Hepatic stellate cell (primary cell): ENCODE data around the gene VTA1.
A peak's percentile ranks its signal among the peaks of the same experiment; 100 is the strongest.
"Not testable (repeated sequence)": the region's sequence is repeated elsewhere in the genome, so short reads cannot be mapped to it uniquely, and the experiment has no call there.

ENCODE experiments used
- DNase-seq: peaks from one replicate; pipeline ENCODE4 v3.0.0; 2011; ENCODE audit warnings: low spot score

The VTA1 gene

DNA sequence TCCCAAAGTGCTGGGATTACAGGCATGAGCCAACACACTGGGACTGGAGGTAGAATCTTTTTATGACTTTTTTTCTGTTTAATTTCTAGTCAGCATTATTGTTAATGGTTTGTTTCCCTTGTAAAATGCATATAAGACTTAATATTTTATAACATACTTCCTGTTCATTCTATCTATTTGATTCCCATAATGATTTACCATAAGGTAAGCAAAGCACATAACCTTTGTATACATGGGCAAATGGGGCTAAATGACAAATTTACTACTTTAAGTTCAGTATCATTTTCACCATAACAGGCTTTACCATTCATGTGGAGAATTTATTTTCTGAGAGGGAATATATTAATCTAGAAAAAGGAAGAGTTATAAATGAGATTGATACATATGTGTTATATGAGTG lies 24.3 kb downstream of the VTA1 start:
- no peak for DNase-seq

DNA sequence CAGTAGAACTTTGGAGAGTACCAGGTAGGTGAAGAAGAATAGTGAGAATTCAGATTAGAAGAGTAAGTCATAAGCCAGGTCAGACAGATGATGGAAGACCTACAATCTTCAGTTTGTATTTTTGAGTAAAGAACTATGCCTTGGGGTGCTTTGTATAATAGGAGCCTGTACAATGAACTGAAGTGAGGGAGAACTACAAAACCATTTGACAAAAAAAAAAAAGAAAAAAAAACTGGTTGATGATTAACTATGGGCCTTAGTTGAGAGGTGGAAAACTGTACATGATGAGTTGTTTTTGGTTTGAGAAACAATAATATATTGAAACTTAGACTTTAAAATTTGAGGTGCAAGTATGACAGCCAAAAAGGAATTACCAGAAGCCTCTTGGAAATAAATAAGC lies 25.7 kb downstream of the VTA1 start:
- no peak for DNase-seq

DNA sequence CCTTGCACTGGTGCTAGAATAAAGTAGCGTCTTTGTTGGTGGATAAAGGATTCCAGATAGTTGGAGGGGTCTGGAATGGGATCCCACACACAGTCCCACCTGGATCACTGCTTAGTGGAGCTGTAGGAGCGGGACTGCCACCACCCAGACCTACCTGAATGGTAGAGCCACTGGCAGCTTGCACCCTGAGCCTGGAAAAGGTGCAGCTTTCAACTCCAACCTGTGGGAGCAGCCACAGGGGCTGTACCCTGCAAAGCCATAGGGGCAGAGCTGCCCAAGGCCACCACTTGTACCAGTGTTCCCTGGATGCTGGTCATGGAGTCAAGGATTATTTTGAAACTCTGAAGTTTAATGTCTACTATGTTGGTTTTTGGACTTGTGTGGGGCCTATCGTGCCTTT lies 26.9 kb downstream of the VTA1 start:
- DNase-seq = no peak

DNA sequence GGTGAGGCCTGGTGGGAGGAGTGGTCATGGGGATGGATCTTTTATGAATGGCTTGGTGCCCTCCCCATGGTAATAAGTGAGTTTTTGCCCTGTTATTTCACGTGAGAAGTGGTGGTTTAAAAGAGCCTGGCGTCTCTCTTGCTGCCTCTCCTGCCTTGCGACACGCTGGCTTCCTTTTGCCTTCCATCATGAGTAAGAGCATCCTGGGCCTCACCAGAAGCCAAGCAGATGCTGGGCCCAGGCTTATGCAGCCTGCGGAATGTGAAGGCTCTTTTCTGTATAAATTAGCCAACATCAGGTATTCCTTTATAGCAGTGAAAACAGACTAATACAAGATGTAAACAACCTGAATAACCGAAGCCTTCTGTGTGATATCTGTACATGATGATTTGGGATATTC lies 27.6 kb downstream of the VTA1 start:
- DNase-seq = no peak

DNA sequence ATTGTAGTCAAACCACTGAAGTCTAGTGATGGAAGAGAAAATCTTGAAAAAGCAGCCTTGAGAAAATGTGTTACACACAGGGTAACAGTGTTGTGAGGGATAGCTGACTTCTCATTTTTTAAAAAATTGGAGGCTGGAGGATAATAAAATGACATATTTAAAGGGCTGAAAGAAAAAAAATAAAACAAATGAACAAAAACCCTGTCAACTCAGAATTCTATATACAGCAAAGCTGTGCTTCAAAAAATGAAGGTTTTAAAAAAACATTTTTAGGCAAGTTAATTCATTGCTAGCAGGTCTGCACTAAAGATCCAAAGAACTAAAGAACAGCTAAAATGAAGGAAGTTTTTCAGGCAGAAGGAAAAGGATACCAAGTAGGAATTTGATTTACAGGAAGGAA lies 31.1 kb downstream of the VTA1 start:
- DNase-seq = no peak

DNA sequence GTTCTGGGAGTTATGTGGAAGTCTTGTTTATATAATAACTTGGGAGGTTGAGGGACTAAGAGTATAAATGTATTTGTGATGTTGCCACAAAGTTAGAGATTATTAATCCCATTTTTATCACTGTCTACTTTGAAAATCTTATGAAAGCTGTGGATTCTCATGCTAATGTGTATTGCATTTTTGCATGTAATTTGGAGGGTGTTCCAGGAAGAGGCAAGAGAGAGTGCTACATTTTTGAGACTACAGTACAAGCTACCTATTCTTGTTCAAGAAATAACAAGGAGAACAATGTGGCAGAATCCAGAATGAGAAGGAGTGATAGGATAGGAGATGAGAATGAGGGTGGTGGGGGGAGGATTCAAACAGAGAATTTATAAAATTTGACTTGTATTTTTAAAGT lies 34.9 kb downstream of the VTA1 start:
- DNase-seq = no peak

DNA sequence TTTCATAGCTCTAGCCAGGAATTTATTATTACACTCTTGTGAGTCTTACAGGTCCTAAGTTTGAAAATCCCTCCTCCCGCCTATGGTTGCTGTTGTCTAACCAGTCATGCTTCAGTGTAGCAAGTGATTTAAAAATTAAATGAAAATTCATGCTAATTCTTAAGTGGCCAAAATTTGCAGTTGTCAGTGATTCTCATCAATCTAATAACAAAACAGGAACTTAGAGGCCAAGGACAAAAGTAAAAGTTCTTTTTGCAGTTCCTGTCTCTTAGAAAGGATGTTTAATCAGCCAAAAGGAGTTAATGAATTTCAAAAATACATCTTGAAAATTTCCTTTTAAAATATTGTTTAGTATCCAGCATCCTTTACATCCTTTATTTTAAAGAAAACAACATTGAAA lies 36.3 kb downstream of the VTA1 start:
- no peak for DNase-seq

DNA sequence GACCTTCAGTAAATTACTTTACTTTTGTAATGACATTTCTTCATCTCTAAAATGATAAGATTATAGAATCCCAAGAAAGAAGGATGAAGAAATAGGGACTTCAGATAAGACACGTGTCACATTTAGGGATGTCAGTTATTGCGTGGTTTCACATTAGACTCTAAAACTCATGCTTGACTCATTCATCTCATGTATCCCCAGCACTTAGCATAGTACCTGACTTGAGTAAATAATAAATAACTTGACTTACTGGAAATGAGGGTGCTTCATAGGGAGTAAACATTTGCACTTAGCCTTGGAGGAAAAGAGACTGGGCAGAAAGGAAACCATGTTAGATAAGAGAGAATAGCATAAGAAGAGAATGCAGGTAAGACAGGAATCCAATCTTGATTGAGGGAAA lies 37.2 kb downstream of the VTA1 start:
- no peak for DNase-seq

DNA sequence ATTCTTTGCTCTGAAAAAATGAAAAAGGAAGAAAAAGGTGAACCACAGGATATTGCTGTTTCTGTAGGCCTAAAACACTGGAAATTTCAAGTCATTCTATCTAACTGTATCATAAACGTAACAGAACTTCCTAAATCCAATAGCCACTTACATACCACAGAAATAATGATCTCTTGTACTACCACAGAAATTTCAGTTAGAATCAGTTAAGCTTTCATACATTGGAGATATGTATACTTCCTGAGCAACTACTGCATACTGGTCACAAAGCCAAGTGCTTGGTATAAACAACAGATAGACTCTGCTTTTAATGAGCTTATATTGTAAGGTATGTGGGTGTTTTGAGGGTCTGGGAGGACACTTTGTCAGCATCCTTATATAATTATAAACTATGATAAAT lies 38.6 kb downstream of the VTA1 start:
- DNase-seq = no peak

DNA sequence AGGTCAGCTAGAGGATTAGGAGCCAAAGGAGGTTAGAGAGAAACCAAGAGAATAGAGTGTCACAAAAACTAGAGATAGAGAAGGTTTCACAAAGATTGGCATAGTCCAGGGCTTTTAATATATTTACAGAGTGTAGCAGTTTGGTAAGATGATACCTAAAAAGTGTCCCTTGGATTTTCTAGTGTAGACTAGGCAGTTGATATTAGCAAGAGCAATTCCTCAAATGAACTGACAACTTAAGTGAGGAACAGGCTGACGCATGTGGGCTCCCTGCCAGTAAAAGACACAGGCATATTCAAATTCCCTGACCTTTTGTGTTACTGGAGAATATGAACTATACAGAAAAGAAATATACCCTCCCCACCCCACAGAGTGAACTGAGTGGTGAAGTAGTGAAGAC lies 40.1 kb downstream of the VTA1 start:
- DNase-seq = no peak

DNA sequence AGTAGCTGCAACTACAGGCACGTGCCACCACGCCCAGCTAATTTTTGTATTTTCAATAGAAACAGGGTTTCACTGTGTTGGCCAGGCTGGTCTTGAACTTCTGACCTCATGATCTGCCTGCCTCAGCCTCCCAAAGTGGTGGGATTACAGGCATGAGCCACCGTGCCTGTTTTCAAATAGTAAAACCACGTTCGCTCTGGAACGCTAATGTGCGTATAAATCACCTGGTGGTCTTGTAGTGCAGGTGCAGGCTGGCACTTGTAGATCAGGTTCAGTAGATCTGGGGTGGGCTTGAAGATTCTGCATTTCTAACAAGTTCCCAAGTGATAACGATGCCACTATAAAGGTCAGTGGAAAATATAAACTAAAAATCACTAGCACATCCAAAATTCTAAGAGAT lies 41.3 kb downstream of the VTA1 start:
- not testable (repeated sequence) for DNase-seq

DNA sequence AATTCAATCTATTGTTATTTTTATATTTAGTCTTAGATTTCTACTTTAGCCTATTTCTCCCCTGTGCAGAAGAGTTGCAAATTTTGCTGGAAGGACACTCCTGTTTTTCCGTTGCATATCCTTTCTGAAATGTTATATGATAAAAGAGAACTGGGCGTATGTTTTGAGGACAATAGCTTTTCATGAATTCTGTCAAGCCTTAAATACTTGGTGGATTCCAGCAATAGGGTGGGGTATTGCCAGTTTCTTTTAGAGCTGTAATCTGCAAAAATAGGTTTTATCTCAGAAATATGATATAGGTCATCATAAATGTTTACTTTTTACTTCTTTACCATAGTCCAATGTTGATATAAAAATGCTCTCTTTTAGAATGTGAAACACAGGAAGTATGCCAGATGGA lies 42.0 kb downstream of the VTA1 start:
- no peak for DNase-seq

DNA sequence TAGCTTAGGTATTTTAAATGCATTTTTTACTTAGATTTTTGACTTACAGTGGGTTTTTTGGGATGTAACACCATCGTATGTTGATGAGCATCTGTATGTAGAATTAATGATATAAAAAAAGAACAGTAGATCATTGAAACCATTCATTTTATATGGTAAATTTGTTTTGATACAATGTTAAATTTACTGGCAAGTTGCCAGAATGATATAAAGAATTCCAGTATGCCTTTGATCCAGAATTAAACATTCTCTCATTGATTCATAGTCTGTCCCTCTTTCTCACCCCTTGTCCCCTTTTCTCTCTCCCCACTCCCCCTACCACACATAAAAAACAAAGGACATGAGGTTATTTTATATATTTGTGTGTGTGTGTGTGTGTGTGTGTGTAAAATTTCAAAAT lies 45.3 kb downstream of the VTA1 start:
- DNase-seq = no peak

DNA sequence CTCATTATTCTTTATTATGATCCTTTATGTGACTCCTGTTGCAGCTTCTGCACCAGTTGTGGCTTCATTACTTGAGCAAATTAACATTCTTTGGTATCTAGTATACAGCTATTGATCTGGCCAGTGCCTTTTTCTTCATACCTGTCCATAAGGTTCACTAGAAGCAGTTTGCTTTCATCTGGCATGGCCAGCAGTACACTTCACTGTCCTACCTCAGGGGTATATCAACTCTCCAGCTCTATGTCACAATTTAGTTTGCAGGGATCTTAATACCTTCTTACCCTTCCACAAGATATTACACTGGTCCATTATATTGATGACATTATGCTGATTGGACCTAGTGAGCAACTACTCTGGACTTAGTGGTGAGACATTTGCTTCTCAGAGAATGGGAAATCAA lies 46.6 kb downstream of the VTA1 start:
- no peak for DNase-seq

DNA sequence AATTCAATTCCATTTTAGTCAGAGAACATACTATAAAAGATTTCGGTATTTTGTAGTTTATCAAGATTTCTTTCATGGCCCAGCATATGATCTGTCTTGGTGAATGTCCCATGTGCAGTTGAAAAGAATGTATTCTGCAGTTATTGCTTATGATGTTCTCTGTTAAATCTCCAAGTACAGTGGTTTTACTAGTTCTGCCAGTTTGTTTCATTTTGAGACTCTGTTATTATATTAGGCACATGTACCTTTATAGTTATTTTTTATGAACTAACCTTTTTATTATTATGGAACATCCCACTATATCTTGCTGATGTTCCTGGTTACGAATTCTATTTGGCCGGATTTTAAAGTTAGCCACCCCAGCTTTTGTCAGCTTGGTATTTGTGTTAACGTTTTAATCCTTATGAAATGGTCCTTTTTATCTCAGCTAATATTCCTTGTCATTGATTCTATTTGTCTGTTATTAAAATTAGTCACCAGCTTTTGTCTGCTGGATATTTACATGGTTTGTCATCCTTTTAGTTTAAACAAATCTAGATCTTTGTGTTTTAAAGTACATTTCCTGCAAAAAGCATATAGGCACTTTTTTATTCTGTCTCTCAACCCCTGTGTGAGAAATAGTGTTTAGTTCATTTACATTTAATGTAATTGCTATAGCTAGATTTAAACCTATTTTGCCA lies 48.9 kb downstream of the VTA1 start:
- DNase-seq = peak; percentile 4

DNA sequence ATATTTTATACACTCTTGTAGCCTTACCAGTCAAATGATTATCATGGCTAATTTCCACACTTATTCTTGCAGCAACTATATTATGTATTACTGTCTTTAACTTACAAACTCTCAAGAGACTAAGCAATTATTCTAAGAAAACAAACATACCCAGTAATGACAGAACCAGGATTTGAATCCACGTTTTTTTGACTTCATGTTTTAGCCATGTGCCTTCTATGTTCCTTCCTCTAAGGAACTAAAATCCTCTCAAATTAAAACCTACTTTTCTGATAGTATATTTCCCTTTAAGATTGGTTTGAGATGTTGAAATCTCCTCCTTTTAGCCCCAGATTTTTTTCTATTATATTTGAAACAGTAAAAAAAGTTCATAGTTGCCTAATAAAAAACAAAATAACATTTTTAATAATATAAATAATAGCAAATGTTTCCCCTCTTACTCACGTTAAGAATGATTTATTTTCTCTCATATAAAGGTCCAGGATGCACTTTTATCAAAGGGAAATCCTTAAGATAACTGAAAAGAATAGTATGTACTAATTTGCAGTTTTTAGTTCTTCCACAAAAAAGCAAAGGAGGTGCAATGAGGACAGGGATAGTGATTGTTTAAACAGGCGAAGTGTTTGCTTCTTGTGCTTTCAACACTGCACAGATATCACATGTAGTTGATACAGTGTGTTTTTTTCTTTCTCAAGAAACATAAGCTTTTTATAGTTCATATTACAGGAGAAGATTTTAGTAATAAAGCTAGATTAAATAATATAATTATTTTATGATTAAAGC lies 54.0 kb downstream of the VTA1 start:
- no peak for DNase-seq

DNA sequence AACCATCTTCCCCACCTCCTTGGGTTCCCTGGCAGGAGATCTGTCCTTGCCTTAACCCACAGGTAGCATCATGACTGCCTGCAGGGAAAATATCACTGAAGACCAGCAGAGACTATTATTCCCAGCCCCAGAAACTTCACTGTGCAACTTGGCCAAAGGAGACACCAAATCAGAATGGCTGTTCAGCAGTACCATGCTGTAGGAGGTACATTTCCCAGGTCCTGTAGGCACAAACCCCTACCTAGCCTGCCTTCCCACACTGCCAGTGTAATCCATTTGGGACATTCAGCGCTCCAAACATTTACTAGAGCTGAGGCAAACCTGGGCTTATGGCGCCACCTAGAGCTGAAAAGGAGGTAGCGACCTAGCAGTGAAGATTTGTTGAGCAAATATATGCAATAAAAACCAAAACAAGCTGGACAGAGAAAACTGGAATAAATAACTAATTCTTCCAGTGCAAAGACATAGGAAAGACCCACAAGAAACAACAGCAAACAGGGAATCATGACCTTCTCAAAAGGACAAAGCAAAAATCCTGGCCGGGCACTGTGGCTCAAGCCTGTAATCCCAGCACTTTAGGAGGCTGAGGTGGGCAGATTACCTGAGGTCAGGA lies 60.3 kb downstream of the VTA1 start:
- peak; percentile 14 for DNase-seq

DNA sequence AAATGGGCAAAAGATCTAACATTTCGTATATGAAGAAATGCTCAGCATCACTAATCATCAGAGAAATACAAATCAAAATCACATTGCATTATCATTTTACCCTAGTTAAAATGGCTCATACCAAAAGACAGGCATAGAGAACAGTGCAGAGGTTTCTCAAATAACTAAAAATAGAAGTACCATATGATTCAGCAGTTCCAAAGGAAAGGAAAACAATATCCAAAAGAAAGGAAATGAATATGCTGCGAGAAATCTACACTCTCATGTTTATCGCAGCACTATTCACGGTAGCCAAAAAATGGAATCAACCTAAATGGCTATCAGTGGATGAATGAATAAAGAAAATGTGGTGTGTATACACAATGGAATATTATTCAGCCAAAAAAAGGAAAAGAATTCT lies 63.5 kb downstream of the VTA1 start:
- peak; percentile 4 for DNase-seq

DNA sequence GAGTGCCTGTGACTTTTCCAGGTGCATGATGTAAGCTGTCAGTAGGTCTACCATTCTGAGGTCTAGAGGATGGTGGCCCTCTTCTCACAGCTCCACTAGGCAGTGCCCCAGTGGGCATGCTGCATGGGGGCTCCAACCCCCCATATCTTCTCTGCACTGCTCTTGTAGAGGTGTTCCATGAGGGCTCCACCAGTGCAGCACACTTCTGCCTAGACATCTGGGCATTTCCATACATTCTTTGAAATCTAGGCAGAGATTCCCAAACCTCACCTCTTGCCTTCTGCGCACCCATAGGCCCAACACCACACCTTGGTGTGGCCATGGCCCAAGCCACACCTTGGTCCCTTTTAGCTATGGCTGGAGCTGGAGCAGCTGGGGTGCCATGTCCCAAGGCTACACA lies 66.3 kb downstream of the VTA1 start:
- no peak for DNase-seq

DNA sequence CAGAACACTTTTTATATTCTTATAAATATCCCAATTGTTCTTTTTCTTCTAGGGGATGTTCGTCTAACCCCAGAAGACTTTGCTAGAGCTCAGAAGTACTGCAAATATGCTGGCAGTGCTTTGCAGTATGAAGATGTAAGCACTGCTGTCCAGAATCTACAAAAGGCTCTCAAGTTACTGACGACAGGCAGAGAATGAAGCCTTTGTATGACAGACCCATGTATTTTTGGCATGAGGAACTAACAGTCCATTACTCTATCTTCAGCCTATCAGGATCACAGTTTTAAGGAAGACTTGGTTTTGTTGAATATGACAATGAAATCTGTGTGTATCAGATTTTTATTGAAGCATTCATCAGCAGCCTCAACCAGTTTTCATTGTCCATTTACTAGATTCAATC lies 71.4 kb downstream of the VTA1 start:
- DNase-seq = no peak

DNA sequence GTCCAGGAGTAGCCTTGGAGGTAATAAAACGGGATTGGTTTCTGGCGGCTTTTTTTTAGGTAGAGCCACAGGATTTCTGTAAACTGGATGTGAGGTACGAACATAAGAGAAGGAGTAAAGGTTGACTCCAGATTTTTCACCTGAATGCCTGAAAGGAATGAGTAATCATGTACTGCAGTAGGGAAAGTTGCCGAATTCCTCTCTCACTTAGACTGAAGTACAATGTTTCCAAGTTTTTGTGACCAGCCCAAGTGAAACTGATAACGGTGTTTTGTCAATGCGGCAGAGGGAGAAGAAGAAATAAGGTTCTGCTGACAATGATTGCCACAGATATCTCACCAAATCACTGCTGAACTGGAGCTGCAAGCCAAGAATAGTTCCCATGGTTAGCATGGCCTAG lies 75.0 kb downstream of the VTA1 start:
- DNase-seq = no peak

DNA sequence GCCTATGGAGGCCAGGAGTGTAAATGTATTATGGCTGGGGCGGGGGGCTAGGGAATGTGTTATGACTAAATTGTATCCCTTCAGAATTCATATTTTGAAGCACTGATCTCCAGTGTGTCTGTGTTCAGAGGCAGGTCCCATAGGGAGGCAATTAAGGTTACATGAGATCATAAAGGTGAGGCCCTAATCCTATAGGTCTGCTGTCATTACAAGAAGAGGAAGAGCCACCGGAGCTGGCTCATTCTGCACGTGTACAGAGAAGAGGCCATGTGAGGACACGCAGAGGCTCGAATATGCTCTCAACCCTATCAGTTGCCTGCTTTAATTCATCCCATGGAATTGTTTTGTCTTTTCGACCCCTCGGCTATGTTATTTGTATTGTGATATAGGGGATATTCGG lies 76.9 kb downstream of the VTA1 start:
- DNase-seq = no peak

DNA sequence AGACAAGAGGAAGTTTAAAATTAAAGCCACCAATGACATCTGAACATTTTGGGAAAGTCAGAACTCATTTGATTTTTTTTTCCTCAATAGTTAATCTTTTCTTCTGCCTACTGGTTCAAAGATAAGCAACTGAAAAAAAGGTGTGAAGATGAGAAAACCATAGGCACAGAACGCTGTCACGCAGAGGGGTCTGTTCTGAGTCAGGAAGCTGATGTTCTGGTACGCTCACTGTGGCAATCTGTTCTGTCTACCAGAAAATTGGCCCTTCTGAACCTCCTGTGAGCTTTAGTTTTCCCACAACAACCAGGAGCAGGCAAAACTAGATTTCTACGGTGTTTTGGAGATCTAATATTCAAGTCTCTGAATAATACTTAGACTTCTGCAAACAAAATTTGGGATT lies 78.1 kb downstream of the VTA1 start:
- no peak for DNase-seq

DNA sequence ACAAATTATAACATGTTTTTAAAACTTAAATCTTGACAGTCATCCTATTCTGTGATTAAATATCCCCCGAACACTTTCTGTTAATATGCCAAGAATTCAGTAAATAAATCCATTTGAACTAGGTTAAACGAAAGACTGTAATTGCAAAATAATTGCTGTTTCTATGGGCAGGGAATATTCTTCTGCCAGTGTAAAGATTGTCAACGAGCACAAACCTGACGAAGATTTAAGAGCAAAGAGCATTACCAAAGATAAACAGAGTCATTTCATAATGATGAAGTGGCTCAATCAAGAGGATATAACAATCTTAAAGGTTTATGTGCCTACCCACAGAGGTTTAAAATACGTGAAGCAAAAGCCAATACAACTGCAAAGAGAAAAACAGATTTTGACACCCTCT lies 78.5 kb downstream of the VTA1 start:
- DNase-seq = no peak
